Activated T-helper 1 cell treated with anti-CD3 and anti-CD28 coated beads, Interleukin-12 subunit alpha, Interleukin-12 subunit beta, Interleukin-2, Interleukin-4 antibody, amounts not matched to agents 30 ng/mL and 10 ng/mL and 1 ng/mL, durations not matched to agents 14 hours and 24 hours and 36 hours (primary cell): ENCODE measurements around the gene LRCOL1. TPM values are rescaled to one million over a fixed set of nuclear protein-coding genes. Genes with fewer than 3 reads are reported as not detected.

Source experiments
- DNase-seq: peaks from one replicate; pipeline ENCODE4 v3.0.0; 2021; ENCODE audit warnings: low spot score
- H3K27ac Mint-ChIP-seq: one replicate; pipeline ENCODE4 v1.8.0; 2021; ENCODE audit warnings: mild to moderate bottlenecking, mixed read lengths
- H3K27me3 Mint-ChIP-seq: one replicate; pipeline ENCODE4 v1.8.0; 2022; ENCODE audit warnings: mild to moderate bottlenecking, moderate library complexity, mixed read lengths; ENCODE audit not compliant: insufficient read depth
- H3K36me3 Mint-ChIP-seq: one replicate; pipeline ENCODE4 v1.8.0; 2021; ENCODE audit warnings: low read depth, mixed read lengths
- H3K4me1 Mint-ChIP-seq: one replicate; pipeline ENCODE4 v1.8.0; 2021; ENCODE audit warnings: low read depth, mixed read lengths
- H3K4me3 Mint-ChIP-seq: one replicate; pipeline ENCODE4 v1.8.0; 2021; ENCODE audit warnings: mild to moderate bottlenecking, moderate library complexity, mixed read lengths
- H3K9me3 Mint-ChIP-seq: one replicate; pipeline ENCODE4 v1.8.0; 2021; ENCODE audit warnings: mixed read lengths
- intact Hi-C: fragments of 100-400 bp; cut with micrococcal nuclease; formaldehyde crosslinking; loops from one replicate; pipeline ENCODE4 v1.15.1; 2024
- total RNA-seq: library from RNA; stranded (reverse); gene quantifications from 2 replicates; pipeline ENCODE4 v1.2.3, GENCODE V29; 2022

LRCOL1 gene
- total RNA-seq, result not detected in 2 replicates

- Mint-ChIP-seq H3K27me3 (peaks cover 30% of the 10 kb centered on the region), H3K27ac (no peak within 1 kb of the TSS), H3K36me3 (no peaks in the 10 kb centered on the region), H3K9me3 (peaks cover 9% of the 10 kb centered on the region), H3K4me1 (peaks cover 12% of the 10 kb centered on the region), H3K4me3 (no peak within 1 kb of the TSS)
- intact Hi-C loops, result no loop called here
- DNase-seq, result no peak
Observed at GRCh38 chr12:132610051-132610759, at the start of gene LRCOL1. Gene LRCOL1, minus strand, starts transcription at chr12:132610582. Its CDS starts 4,331 bp downstream, at chr12:132606251.

DNA sequence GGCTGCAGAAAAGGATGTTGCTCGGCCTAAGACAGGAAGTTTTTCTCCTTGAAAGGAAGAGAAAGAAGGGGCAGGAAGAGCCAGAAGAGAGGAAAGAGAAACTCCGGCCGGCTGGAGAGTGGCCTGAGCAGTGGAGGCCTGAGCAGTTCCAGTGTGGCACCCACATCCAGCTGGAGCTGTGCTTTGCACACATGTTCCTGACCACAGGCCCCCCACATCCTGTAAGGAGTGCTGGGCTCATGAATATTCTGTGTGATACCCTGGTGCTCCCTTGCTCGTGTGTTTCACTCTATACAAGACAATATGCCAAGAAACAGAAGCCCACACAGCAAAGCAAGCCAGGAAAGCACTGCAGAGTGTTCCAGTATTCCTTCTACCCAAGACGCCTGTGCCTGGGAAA is 49.7 kb upstream of the LRCOL1 start:
- peak overlapping the region; percentile 18 for H3K27ac Mint-ChIP-seq
- peaks cover 53% of the 10 kb centered on the region for H3K36me3 Mint-ChIP-seq
- H3K27me3 Mint-ChIP-seq, result no peaks in the 10 kb centered on the region
- H3K9me3 Mint-ChIP-seq, result no peaks in the 10 kb centered on the region
- no peak overlapping the region for H3K4me3 Mint-ChIP-seq
- no peak for DNase-seq
- peaks cover 36% of the 10 kb centered on the region for H3K4me1 Mint-ChIP-seq
- intact Hi-C loops, result no loop called here

GRCh38 chr12:132659146-132659545 is 48.8 kb upstream of the LRCOL1 start:
- peaks cover 46% of the 10 kb centered on the region for H3K36me3 Mint-ChIP-seq
- H3K4me3 Mint-ChIP-seq, result no peak overlapping the region

GRCh38 chr12:132658149-132658894 is 47.9 kb upstream of the LRCOL1 start:
- peaks cover 34% of the 10 kb centered on the region for H3K4me1 Mint-ChIP-seq
- H3K36me3 Mint-ChIP-seq, result peaks cover 42% of the 10 kb centered on the region
- intact Hi-C loops, result no loop called here
- H3K27me3 Mint-ChIP-seq, result no peaks in the 10 kb centered on the region
- H3K4me3 Mint-ChIP-seq, result no peak overlapping the region
- H3K27ac Mint-ChIP-seq, result no peak overlapping the region
- no peaks in the 10 kb centered on the region for H3K9me3 Mint-ChIP-seq
- no peak for DNase-seq

More at GRCh38 chr12:132659146-132659545, 48.8 kb upstream of the LRCOL1 start:
- H3K4me1 Mint-ChIP-seq, result peaks cover 36% of the 10 kb centered on the region
- intact Hi-C loops, result no loop called here
- DNase-seq, result no peak
- no peak overlapping the region for H3K27ac Mint-ChIP-seq
- no peaks in the 10 kb centered on the region for H3K9me3 Mint-ChIP-seq
- no peaks in the 10 kb centered on the region for H3K27me3 Mint-ChIP-seq

- intact Hi-C loops, result no loop called here
- peaks cover 38% of the 10 kb centered on the region for H3K36me3 Mint-ChIP-seq
- H3K9me3 Mint-ChIP-seq, result no peaks in the 10 kb centered on the region
- no peak overlapping the region for H3K27ac Mint-ChIP-seq
- no peak overlapping the region for H3K4me3 Mint-ChIP-seq
- peaks cover 22% of the 10 kb centered on the region for H3K4me1 Mint-ChIP-seq
- H3K27me3 Mint-ChIP-seq, result no peaks in the 10 kb centered on the region
- no peak for DNase-seq
Observed at GRCh38 chr12:132657004-132657727, 46.8 kb upstream of the LRCOL1 start.

DNA sequence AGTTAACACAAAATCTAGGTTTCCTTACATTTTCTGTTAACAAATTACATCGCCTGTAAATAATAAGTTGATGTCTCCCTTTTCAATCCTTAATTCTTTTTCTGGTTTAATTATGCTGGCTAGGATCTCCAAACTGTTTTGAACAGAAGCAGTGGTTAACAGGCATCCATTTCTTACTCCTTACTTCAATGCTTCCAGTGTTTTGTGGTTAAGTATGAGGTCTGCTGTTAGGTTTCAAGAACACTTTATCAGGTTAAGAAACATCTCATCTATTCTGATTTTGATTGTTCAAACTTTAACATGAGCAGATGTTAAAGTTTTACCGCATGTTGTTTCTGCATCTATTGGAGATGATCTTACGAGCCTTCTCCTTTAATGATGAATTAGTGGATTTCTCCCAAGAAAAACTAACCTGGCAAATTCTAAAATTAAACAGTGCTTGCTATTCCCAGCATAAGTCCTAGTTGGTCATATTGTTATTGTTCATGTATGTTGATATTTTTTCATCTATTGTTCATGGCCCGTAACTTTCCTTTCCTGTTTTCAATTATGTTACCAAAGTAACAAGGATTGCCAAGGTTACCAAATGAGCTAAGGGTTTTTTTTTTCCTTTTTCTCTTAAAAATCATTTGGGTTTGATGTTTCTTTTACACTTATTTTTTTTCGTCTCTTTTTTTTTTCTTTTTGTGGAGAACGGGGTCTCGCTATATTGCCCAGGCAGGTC is 43.3 kb upstream of the LRCOL1 start:
- Mint-ChIP-seq H3K9me3 (no peaks in the 10 kb centered on the region), H3K36me3 (peaks cover 24% of the 10 kb centered on the region), H3K4me3 (no peak overlapping the region), H3K4me1 (no peaks in the 10 kb centered on the region), H3K27me3 (no peaks in the 10 kb centered on the region), H3K27ac (peak overlapping the region; percentile 64)
- intact Hi-C loops, result no loop called here
- DNase-seq, result no peak

DNA sequence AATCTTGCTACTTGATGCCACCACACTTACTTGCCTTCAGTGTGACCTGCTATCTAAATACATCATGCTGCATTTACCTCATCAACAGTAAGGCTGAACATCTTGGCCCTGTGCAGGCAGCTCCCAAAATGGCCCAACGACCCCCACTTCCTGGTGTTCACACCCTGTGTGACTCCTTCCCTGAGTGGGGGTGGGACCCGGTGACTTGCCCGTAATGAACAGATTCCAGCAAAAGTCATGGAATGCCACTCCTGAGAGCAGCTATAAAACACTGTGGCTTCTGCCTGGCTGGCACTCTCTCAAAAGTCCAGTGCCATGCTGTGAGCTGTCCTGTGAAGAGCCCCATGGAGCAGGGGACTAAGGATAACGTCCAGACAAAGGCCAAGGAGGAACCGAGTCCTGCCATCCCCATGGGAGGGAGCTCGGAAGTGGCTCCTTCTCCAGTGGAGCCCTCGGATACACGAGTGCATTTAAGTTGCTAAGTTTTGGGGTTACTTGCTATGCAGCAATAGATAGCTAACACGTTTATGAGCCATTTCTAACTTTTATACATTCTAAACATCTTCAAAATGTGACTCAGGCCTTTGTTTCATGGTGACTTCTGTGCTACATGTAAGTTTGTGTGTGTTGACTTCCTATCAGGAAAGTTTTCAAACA is 41.2 kb upstream of the LRCOL1 start:
- no peak for DNase-seq
- Mint-ChIP-seq H3K27me3 (no peaks in the 10 kb centered on the region), H3K4me1 (no peaks in the 10 kb centered on the region), H3K9me3 (no peaks in the 10 kb centered on the region), H3K27ac (peak overlapping the region; percentile 16), H3K36me3 (peaks cover 19% of the 10 kb centered on the region), H3K4me3 (no peak overlapping the region)
- intact Hi-C loops, result no loop called here

DNA sequence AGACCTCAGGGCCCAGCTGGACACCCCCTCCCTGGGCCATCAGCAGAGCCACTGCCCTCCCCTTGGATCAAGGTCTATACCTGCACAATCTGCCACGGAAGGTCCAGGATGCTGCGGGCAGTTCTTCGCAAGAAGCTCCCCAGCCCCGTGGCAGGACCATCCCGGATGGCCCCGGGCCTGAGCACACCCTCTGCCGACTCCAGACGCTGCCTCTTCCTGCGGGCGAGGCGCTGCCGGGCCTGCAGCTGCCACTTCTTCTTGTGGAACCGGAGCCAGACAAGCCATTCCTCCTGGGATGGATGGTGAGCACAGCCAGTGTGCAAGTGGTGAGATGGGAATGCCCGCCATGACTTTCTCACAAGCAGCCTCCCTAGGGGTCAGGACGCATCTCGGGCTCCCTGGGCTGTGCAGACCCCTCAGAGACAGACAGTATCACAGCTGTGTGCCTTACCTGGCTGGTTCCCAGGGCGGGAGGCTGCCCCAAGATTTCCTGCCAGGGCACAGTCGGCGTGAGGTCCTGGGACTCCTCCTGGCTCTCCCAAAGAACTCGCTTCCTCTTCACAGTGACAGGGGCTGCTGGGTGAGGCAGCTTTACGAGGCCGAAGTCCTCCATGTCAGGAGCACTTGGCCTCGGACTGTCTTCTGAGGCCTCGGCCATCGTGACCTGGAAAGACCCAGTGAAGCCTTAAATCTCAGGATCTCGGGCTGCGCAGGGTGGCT is 39.0 kb upstream of the LRCOL1 start:
- Mint-ChIP-seq H3K9me3 (no peaks in the 10 kb centered on the region), H3K27me3 (no peaks in the 10 kb centered on the region), H3K4me1 (no peaks in the 10 kb centered on the region), H3K36me3 (peaks cover 19% of the 10 kb centered on the region), H3K4me3 (no peak overlapping the region), H3K27ac (no peak overlapping the region)
- intact Hi-C loops, result no loop called here
- no peak for DNase-seq

DNA sequence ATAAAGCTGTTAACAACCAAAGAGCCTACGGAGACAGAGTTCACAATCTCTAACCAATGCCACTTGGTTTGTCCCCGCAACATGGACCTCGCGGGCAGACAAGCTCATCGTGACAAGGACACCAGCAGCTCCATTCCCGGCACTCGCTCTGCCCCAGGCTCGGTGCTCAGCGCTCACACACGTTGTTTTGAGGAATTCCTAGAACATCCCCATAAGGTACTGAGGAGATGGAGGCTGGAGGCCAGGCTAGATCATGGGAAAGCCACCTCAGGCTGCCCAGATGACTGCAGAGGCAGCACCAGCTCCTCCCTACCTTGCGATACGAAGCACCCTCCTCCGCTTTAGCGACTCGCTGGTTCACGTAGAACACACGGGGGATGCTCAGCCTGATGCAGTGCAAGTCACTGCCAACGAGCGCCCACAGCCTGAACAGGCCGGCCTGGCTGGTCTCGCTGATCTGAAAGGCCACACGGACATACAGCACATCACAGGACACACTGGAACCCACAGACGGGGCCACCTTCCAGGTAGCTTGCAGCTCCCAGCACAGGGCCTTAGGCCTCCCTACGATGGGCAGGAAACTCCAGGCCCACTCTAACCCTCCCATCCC is 38.3 kb upstream of the LRCOL1 start:
- no peak for DNase-seq
- H3K4me3 Mint-ChIP-seq, result no peak overlapping the region
- H3K27ac Mint-ChIP-seq, result no peak overlapping the region
- H3K9me3 Mint-ChIP-seq, result no peaks in the 10 kb centered on the region
- H3K27me3 Mint-ChIP-seq, result no peaks in the 10 kb centered on the region
- no peaks in the 10 kb centered on the region for H3K4me1 Mint-ChIP-seq
- peaks cover 24% of the 10 kb centered on the region for H3K36me3 Mint-ChIP-seq
- intact Hi-C loops, result no loop called here

DNA sequence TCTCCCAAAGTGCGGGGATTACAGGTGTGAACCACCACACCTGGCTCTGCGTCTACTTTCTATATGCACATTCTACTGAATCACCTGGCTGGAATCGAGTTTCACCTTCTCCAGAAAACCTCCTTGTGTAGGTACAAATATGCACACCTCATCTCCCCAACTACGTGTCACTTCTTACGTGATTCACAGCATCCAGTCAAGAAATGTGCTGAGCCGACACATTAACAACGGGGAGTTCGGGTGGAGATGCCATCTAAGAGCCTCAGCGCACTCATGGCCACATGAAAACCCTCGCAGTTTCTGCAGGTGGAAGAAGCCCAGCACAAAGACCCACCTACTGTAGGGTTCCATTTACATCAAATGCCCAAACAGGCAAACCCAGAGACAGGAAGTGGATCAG is 37.5 kb upstream of the LRCOL1 start:
- Mint-ChIP-seq H3K4me3 (no peak overlapping the region), H3K36me3 (peaks cover 26% of the 10 kb centered on the region), H3K9me3 (no peaks in the 10 kb centered on the region), H3K27me3 (no peaks in the 10 kb centered on the region), H3K4me1 (no peaks in the 10 kb centered on the region), H3K27ac (no peak overlapping the region)
- intact Hi-C loops, result no loop called here
- DNase-seq, result no peak

DNA sequence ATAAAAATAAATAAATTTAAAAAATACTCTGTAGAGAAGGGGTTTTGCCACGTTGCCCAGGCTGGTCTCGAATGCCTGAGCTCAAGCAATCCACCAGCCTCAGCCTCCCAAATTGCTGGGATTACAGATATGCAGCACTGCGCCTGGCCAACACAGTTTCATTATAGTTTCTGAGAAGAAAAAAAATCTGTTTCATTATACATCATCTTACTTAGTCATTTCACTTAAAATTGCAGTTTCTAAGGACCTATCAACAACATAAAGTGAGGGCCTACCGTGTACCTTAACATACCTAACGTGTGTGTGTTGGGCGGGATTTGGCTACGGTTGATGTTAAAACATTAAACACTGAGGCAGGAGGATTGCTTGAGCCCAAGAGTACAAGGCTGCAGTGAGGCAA is 36.5 kb upstream of the LRCOL1 start:
- intact Hi-C loops, result no loop called here
- Mint-ChIP-seq H3K36me3 (peaks cover 22% of the 10 kb centered on the region), H3K9me3 (no peaks in the 10 kb centered on the region), H3K4me1 (no peaks in the 10 kb centered on the region), H3K27me3 (no peaks in the 10 kb centered on the region), H3K27ac (no peak overlapping the region), H3K4me3 (no peak overlapping the region)
- no peak for DNase-seq
